Measurements from ENCODE around the gene CD70.
A peak's percentile ranks its signal among the peaks of the same experiment; 100 is the strongest.
"Not testable (repeated sequence)": the region's sequence is repeated elsewhere in the genome, so short reads cannot be mapped to it uniquely, and the experiment has no call there.

The CD70 gene, protein sequence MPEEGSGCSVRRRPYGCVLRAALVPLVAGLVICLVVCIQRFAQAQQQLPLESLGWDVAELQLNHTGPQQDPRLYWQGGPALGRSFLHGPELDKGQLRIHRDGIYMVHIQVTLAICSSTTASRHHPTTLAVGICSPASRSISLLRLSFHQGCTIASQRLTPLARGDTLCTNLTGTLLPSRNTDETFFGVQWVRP

GRCh38 chr19:6590827-6591319 lies at the start of gene CD70:
CD70 (minus strand) TSS chr19:6591150; CDS start chr19:6591002, 148 bp downstream.
- DNase-seq, result peak; percentile 43

- DNase-seq, result not testable (repeated sequence)
These were observed 49.4 kb upstream of the CD70 start for GRCh38 chr19:6640333-6640732.

GRCh38 chr19:6639439-6639838 lies 48.5 kb upstream of the CD70 start:
- no peak for DNase-seq

GRCh38 chr19:6633456-6633813 lies 42.5 kb upstream of the CD70 start:
- not testable (repeated sequence) for DNase-seq

DNA sequence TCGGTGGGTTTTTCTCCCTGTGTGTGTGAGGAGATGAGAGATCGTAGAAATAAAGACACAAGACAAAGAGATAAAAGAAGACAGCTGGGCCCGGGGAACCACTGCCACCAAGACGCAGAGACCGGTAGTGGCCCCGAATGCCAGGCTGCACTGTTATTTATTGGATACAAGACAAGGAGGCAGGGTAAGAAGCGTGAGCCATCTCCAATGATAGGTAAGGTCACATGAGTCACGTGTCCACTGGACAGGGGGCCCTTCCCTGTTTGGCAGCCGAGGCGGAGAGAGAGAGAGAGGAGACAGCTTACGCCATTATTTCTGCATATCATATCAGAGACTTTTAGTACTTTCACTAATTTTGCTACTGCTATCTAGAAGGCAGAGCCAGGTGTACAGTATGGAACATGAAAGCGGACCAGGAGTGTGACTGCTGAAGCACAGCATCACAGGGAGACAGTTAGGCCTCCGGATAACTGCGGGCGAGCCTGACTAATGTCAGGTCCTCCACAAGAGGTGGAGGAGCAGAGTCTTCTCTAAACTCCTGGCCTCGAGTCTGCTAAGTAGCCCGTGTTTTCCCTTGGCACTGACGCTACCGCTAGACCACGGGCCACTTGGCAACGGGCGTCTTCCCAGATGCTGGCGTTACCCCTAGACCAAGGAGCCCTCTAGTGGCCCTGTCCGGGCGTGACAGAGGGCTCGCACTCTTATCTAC lies 42.0 kb upstream of the CD70 start:
- peak; percentile 44 for DNase-seq

- peak; percentile 69 for DNase-seq
These were observed 41.2 kb upstream of the CD70 start for GRCh38 chr19:6632002-6632621.

- DNase-seq, result no peak
These were observed 35.8 kb upstream of the CD70 start for GRCh38 chr19:6626764-6627163.

DNA sequence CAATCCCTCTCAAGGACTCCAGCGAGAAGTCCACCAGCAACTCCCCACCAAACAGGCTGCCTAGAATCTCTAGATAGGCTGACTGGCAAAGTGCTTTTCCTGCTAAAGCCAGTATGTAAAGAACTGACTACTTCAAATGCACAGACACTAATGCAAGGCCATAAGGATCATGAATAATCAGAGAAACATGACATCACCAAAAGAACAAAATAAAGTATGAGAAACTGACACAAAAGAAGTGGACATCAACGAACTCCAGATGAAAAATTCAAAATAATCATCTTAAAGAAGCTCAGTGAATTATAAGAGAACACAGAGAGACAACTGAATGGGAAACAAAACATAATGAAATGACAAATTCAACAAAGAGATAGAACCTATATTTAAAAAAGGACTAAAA lies 26.4 kb upstream of the CD70 start:
- no peak for DNase-seq

- no peak for DNase-seq
These were observed 25.1 kb upstream of the CD70 start for GRCh38 chr19:6616011-6616410.

- DNase-seq, result no peak
These were observed 22.8 kb upstream of the CD70 start for GRCh38 chr19:6613711-6614110.

- DNase-seq, result no peak
These were observed 20.2 kb upstream of the CD70 start for GRCh38 chr19:6610934-6611852.

DNA sequence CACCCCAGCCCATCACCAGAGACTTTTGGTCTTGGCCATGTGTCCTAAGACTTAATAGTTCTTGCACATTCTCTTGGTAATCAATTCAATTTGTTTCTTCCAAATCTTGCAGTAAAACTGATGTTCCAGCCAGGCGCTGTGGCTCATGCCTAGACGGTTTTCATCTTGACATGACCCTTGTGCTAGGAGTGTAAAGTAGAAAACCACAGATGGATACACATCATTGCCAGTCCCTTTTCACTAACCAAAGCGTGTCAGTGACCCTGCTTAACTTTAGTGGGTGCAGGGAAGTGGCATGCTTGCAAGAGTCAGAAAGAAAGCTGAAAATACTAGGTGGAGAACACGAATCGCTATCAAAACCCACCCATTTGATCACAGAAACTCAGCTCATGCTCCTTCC lies 18.0 kb upstream of the CD70 start:
- DNase-seq, result no peak

GRCh38 chr19:6608146-6608545 lies 17.2 kb upstream of the CD70 start:
- DNase-seq, result not testable (repeated sequence)

DNA sequence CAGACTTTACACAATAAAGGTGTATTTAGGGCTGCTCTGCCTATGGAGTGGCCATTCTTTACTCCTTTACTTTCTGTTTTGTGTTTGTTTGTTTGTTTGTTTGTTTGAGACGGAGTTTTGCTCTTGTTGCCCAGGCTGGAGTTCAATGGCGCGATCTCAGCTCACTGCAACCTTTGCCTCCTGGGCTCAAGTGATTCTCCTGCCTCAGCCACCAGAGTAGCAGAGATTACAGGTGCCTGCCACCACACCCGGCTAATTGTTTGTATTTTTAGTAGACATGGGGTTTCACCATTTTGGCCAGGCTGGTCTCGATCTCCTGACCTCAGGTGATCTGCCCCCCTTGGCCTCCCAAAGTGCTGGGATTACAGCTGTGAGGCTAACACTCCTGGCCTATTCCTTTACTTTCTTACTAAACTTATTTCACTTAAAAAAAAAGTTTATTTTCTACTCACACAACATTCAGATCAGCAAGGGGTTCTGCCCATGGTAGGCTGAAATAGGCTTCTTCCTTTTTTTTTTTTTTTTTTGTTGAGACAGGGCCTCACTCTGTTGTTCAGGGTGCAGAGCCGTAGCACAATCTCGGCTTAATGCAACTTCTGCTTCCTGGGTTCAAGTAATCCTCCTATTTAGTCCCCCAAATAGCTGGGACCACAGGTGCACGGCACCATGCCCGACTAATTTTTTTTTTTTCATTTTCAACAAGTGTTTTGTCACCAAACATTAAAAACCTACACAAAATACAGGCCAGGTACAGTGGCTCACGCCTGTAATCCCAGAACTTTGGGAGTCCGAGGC lies 15.5 kb upstream of the CD70 start:
- not testable (repeated sequence) for DNase-seq

DNA sequence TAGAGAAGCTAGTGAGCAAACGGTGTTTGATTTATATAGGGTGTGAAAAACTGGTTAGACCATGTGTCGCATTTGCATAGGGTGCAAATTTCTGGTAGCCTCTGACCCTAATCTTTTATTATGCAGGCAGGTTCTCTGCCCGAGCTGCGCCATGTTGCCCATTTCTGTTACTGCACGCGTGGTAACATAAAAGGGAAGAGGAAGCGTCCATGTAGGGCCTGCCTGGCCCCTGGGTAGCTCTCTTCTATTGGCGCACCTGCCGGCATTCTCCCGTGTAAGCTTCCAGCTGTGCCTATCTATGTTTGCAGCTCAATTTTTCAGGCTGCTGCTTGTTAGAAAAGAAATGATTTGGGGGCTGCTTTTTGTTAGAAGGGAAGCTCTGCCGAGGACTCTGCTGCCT lies 14.0 kb upstream of the CD70 start:
- DNase-seq, result no peak

DNA sequence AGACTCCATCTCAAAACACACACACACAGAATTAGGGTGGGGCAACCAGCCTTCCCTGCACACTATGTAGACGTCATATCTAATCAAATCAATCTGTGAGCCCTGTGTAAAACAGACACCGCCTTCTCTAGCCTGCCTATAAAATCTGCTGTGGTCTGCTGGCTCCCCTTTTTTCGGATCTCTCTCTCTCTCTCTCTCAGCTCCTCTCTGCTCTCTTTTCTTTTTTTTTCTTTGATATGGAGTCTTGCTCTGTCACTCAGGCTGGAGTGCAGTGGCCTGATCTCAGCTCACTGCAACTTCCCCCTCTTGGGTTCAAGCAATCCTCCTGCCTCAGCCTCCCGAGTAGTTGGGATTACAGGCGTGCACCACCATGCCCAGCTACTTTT lies 11.8 kb upstream of the CD70 start:
- DNase-seq, result no peak

GRCh38 chr19:6601537-6602052 lies 10.6 kb upstream of the CD70 start:
- DNase-seq, result not testable (repeated sequence)

DNA sequence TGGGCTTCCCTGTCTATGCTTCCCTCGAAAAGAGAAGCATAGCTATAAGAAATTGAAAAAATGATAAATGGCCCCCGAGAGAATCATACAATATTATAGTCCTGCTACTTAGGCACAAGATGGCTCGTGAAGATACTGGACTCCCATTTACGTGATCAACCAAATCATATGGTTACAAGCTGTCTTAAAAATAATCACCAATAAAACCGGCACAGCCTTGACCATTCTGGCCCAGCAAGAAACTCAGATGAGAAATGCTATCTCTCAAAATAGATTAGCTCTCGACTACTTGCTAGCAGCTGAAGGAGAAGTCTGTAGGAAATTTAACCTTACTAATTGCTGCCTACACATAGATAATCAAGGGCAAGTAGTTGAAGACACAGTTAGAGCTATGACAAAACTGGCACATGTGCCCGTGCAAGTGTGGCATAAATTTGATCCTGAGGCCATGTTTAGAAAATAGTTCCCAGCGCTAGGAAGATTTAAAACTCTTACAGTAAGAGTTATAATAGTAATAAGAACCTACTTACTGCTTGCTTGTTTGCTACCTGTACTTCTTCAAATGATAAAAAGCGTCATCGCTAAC lies 10.1 kb upstream of the CD70 start:
- not testable (repeated sequence) for DNase-seq

- no peak for DNase-seq
These were observed 9.0 kb upstream of the CD70 start for GRCh38 chr19:6599866-6600454.

DNA sequence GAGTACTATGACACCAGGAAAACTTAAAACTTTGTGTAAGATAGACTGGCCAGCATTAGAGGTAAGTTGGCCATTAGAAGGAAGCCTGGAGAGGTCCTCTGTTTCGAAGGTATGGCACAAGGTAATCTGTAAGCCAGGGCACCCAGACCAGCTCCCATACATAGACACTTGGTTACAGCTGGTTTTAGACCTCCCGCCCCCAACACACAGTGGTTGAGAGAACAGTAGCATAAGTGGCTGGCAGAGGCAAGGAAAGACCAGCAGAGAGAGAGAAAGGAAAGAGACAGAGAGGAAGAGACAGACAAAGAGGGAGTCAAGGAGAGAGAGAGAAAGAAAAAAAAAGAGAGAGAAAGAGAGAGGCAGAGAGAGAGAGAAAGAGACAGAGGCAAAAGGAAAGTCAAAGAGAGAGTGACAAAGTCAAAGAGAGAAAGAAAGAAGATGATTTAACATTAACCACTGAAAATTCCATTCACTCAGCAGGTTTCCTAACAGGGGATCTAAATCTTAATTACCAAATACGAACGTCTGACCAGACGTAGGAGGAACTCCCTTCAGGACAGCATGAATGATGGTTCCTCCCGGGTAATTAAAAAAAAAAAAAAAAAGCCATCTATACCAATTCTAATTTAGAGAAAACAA lies 7.4 kb upstream of the CD70 start:
- DNase-seq, result not testable (repeated sequence)
